ENCODE results near the gene NFYA. TPM values are rescaled to one million over a fixed set of nuclear protein-coding genes. Genes with fewer than 3 reads are reported as not detected.

The NFYA gene
- total RNA-seq, 1 donor from 2014 or later, result 33.3 TPM

DNA sequence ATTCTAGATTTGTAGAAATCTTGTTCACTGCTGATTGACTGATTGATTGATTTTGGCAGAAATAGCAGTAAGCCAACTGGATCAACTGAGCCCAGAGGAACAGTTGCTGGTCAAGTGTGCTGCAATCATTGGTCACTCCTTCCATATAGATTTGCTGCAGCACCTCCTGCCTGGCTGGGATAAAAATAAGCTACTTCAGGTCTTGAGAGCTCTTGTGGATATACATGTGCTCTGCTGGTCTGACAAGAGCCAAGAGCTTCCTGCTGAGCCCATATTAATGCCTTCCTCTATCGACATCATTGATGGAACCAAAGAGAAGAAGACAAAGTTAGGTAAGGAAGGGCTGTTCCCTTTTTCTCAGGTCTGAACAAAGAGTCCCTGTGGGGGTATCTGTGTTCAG, 50.1 kb downstream of the NFYA start:
- no peak for TF ChIP-seq CTCF (IDR thresholded peaks at IDR 0.05; ENCODE audit: insufficient read depth, low read length, poor library complexity, severe bottlenecking)
- H3K36me3 ChIP-seq (ENCODE audit: control insufficient read depth, insufficient read depth, low read length), result no peaks in the 10 kb centered on the region
- H3K4me3 ChIP-seq (ENCODE audit: low read depth, low read length), result no peak overlapping the region
- no peak for DNase-seq (ENCODE audit: low read depth)
- no peaks in the 10 kb centered on the region for H3K27me3 ChIP-seq (ENCODE audit: control insufficient read depth, insufficient read depth, low read length)

DNA sequence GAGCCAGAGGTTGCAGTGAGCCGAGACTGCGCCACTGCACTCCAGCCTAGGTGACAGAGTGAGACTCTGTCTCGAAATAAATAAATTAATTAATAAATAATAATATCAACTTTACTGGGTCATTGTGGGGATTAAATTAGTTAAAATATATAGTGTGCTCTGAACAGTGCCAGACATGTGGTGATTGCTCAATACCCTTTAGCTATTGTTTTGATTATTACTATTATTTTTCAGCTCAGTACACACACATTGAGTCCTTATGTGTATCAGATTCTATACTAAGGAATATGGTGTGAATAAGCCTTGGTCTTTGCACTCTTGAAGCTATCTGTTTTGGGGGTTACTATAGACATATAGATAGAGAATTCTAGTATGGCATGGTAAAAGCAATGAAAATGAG, 52.5 kb downstream of the NFYA start:
- DNase-seq (ENCODE audit: low read depth), result no peak
- no peaks in the 10 kb centered on the region for H3K36me3 ChIP-seq (ENCODE audit: control insufficient read depth, insufficient read depth, low read length)
- no peak for TF ChIP-seq CTCF (IDR thresholded peaks at IDR 0.05; ENCODE audit: insufficient read depth, low read length, poor library complexity, severe bottlenecking)
- H3K4me3 ChIP-seq (ENCODE audit: low read depth, low read length), result no peak overlapping the region
- H3K27me3 ChIP-seq (ENCODE audit: control insufficient read depth, insufficient read depth, low read length), result no peaks in the 10 kb centered on the region

GRCh38 chr6:41132254-41132653, 59.5 kb downstream of the NFYA start:
- Histone ChIP-seq H3K27me3 (ENCODE audit: control insufficient read depth, insufficient read depth, low read length) (no peaks in the 10 kb centered on the region), H3K36me3 (ENCODE audit: control insufficient read depth, insufficient read depth, low read length) (no peaks in the 10 kb centered on the region), H3K4me3 (ENCODE audit: low read depth, low read length) (no peak overlapping the region)
- no peak for DNase-seq (ENCODE audit: low read depth)
- no peak for TF ChIP-seq CTCF (IDR thresholded peaks at IDR 0.05; ENCODE audit: insufficient read depth, low read length, poor library complexity, severe bottlenecking)

- Histone ChIP-seq H3K4me3 (ENCODE audit: low read depth, low read length) (no peak overlapping the region), H3K27me3 (ENCODE audit: control insufficient read depth, insufficient read depth, low read length) (no peaks in the 10 kb centered on the region), H3K36me3 (ENCODE audit: control insufficient read depth, insufficient read depth, low read length) (no peaks in the 10 kb centered on the region)
- DNase-seq (ENCODE audit: low read depth), result no peak
- TF ChIP-seq CTCF (IDR thresholded peaks at IDR 0.05; ENCODE audit: insufficient read depth, low read length, poor library complexity, severe bottlenecking), result no peak
Measured at GRCh38 chr6:41135062-41135832, 62.5 kb downstream of the NFYA start.

- Histone ChIP-seq H3K27me3 (ENCODE audit: control insufficient read depth, insufficient read depth, low read length) (no peaks in the 10 kb centered on the region), H3K4me3 (ENCODE audit: low read depth, low read length) (no peak overlapping the region), H3K36me3 (ENCODE audit: control insufficient read depth, insufficient read depth, low read length) (no peaks in the 10 kb centered on the region)
- DNase-seq (ENCODE audit: low read depth), result no peak
- no peak for TF ChIP-seq CTCF (IDR thresholded peaks at IDR 0.05; ENCODE audit: insufficient read depth, low read length, poor library complexity, severe bottlenecking)
Measured at GRCh38 chr6:41136911-41137310, 64.1 kb downstream of the NFYA start.

GRCh38 chr6:41147917-41148316, 75.1 kb downstream of the NFYA start:
- no peaks in the 10 kb centered on the region for H3K27me3 ChIP-seq (ENCODE audit: control insufficient read depth, insufficient read depth, low read length)
- no peak for TF ChIP-seq CTCF (IDR thresholded peaks at IDR 0.05; ENCODE audit: insufficient read depth, low read length, poor library complexity, severe bottlenecking)
- no peaks in the 10 kb centered on the region for H3K36me3 ChIP-seq (ENCODE audit: control insufficient read depth, insufficient read depth, low read length)
- DNase-seq (ENCODE audit: low read depth), result no peak
- H3K4me3 ChIP-seq (ENCODE audit: low read depth, low read length), result no peak overlapping the region
